ENCODE results near the gene ACSS3.

ACSS3 gene

GRCh38 chr12:81245458-81245857 is 167.6 kb downstream of the ACSS3 start:
- Mint-ChIP-seq H3K27me3 (ENCODE audit: low read depth) (no peaks in the 10 kb centered on the region), H3K27ac (peak overlapping the region; percentile 87 to 94 (median 93)), H3K9me3 (peaks cover 23% of the 10 kb centered on the region), H3K36me3 (ENCODE audit: low read depth) (peaks cover 32% of the 10 kb centered on the region), H3K4me3 (no peak overlapping the region), H3K4me1 (peaks cover 12% of the 10 kb centered on the region)
- TF ChIP-seq CTCF (IDR thresholded peaks at IDR 0.05; ENCODE audit: unreplicated experiment in 3 of 3): no peak

- peaks cover 12% of the 10 kb centered on the region for H3K4me1 Mint-ChIP-seq
- peak overlapping the region; percentile 87 to 94 (median 93) for H3K27ac Mint-ChIP-seq
- no peak for TF ChIP-seq CTCF (IDR thresholded peaks at IDR 0.05; ENCODE audit: unreplicated experiment in 3 of 3)
- peaks cover 32% of the 10 kb centered on the region for H3K36me3 Mint-ChIP-seq (ENCODE audit: low read depth)
- H3K9me3 Mint-ChIP-seq: peaks cover 21% of the 10 kb centered on the region
- no peak overlapping the region for H3K4me3 Mint-ChIP-seq
- no peaks in the 10 kb centered on the region for H3K27me3 Mint-ChIP-seq (ENCODE audit: low read depth)
These were observed 168.2 kb downstream of the ACSS3 start for GRCh38 chr12:81245907-81246570.

- no peaks in the 10 kb centered on the region for H3K27me3 Mint-ChIP-seq (ENCODE audit: low read depth)
- no peak overlapping the region for H3K4me3 Mint-ChIP-seq
- H3K27ac Mint-ChIP-seq: no peak overlapping the region
- peaks cover 17% of the 10 kb centered on the region for H3K36me3 Mint-ChIP-seq (ENCODE audit: low read depth)
- H3K4me1 Mint-ChIP-seq: peaks cover 12% of the 10 kb centered on the region
- no peak for TF ChIP-seq CTCF (IDR thresholded peaks at IDR 0.05; ENCODE audit: unreplicated experiment in 3 of 3)
- H3K9me3 Mint-ChIP-seq: no peaks in the 10 kb centered on the region
These were observed 172.1 kb downstream of the ACSS3 start for GRCh38 chr12:81249976-81250375.

- no peak overlapping the region for H3K27ac Mint-ChIP-seq
- TF ChIP-seq CTCF (IDR thresholded peaks at IDR 0.05; ENCODE audit: unreplicated experiment in 3 of 3): no peak
- no peak overlapping the region for H3K4me3 Mint-ChIP-seq
- no peaks in the 10 kb centered on the region for H3K4me1 Mint-ChIP-seq
- no peaks in the 10 kb centered on the region for H3K9me3 Mint-ChIP-seq
- H3K27me3 Mint-ChIP-seq (ENCODE audit: low read depth): no peaks in the 10 kb centered on the region
- peaks cover 19% of the 10 kb centered on the region for H3K36me3 Mint-ChIP-seq (ENCODE audit: low read depth)
These were observed 174.3 kb downstream of the ACSS3 start for GRCh38 chr12:81252228-81252627.

GRCh38 chr12:81253360-81253759 is 175.5 kb downstream of the ACSS3 start:
- no peak overlapping the region for H3K4me3 Mint-ChIP-seq
- no peak for TF ChIP-seq CTCF (IDR thresholded peaks at IDR 0.05; ENCODE audit: unreplicated experiment in 3 of 3)
- no peaks in the 10 kb centered on the region for H3K9me3 Mint-ChIP-seq
- H3K27me3 Mint-ChIP-seq (ENCODE audit: low read depth): no peaks in the 10 kb centered on the region
- H3K4me1 Mint-ChIP-seq: no peaks in the 10 kb centered on the region
- no peak overlapping the region for H3K27ac Mint-ChIP-seq
- peaks cover 19% of the 10 kb centered on the region for H3K36me3 Mint-ChIP-seq (ENCODE audit: low read depth)

GRCh38 chr12:81255456-81255855 is 177.6 kb downstream of the ACSS3 start:
- no peaks in the 10 kb centered on the region for H3K4me1 Mint-ChIP-seq
- peak overlapping the region in 1 of 3 experiments; percentile 49 for H3K27ac Mint-ChIP-seq
- no peak for TF ChIP-seq CTCF (IDR thresholded peaks at IDR 0.05; ENCODE audit: unreplicated experiment in 3 of 3)
- no peaks in the 10 kb centered on the region for H3K9me3 Mint-ChIP-seq
- H3K36me3 Mint-ChIP-seq (ENCODE audit: low read depth): peaks cover 19% of the 10 kb centered on the region
- no peaks in the 10 kb centered on the region for H3K27me3 Mint-ChIP-seq (ENCODE audit: low read depth)
- no peak overlapping the region for H3K4me3 Mint-ChIP-seq

All from nephron (organoid).